AG04450 (cell line): ENCODE measurements around the gene ZC3HAV1L. TPM values are rescaled to one million over a fixed set of nuclear protein-coding genes. Genes with fewer than 3 reads are reported as not detected.

Experiments
- CTCF ChIA-PET: fragments of 300-600, 350-600 bp; formaldehyde crosslinking; extraction: SDS; loops from one replicate; lab custom pipeline; 2022; ENCODE audit warnings: antibody characterized with exemption, inconsistent platforms; lab: Charles Lee
- POLR2A ChIA-PET: fragments of 350-600 bp; formaldehyde crosslinking; extraction: SDS; loops from one replicate; lab custom pipeline; 2021; ENCODE audit warnings: antibody characterized with exemption, inconsistent platforms; lab: Yijun Ruan, JAX
- DNase-seq: peaks from one replicate; pipeline ENCODE4 v3.0.0-alpha.2; 2011; ENCODE audit warnings: low read depth, low spot score
- H3K27ac ChIP-seq: one replicate; pipeline ENCODE4 v1.5.1; 2012; ENCODE audit warnings: low read depth, low read length, control low read depth
- H3K27me3 ChIP-seq: one replicate; pipeline ENCODE4 v1.6.0; 2012; ENCODE audit warnings: low read length; ENCODE audit not compliant: control insufficient read depth, insufficient read depth
- H3K4me3 ChIP-seq: 2 replicates; pipeline ENCODE4 v1.5.1; 2011; ENCODE audit warnings: mild to moderate bottlenecking, low read depth, low read length, control low read depth
- H3K9me3 ChIP-seq: 2 replicates; pipeline ENCODE4 v1.5.1; 2012; ENCODE audit warnings: low read length; ENCODE audit not compliant: control insufficient read depth, insufficient read depth
- CTCF ChIP-seq: IDR thresholded peaks from 2 replicates; pipeline ENCODE4 v1.5.1; 2011; ENCODE audit warnings: low read depth, low read length, control low read depth, inconsistent platforms
- polyA plus RNA-seq: library from polyadenylated mRNA; depleted of rRNA; stranded (reverse); fragments of >200 nt; gene quantifications from 2 replicates; pipeline ENCODE4 v1.2.3, GENCODE V29; 2011

Gene ZC3HAV1L
- polyA plus RNA-seq, 1 experiment, result 9.9 TPM

DNA sequence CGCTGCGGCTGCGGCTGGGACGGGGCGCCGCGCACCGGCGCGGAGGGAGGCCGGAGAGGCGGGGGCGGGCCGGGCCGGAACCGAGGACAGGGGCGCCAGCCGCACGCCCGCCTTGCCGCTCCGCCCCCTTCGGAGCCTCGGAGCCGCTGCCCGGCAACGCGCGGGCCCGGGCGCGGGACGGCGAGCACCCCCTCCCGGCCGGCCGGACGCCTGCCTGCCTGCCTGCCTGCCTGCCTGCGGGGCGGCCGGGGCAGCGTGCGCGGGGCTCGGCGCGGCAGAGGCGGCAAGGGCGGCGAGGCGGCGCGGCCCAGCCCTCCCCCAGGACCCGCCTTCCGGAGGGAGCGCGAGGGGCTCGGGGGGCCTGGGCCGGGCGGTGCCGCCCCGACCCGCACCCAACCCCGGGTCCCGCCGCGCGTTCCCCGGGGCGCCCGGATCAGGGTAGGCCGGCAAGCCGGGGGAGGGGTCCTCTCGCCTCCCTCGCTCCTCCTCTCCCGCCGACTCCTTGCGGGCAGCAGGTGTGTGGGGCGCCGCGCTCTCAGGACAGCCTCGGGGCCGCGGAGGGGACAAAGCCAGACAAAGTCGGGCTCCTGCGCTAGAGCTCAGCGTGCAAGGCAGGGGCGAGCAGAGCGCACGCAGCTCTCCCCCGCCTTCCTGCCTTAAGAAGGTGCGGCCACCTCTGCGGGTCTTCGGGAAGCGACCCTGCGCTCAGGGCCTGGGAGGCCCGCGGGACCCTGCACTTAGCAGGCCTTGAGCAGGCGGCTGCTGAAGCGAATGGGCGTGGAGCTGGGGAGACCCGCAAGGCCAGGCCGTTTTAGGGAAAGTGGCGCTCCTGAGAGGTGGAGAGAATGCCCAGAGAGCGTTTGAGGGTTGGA lies 54.3 kb downstream of the ZC3HAV1L start, which contains the start of gene KIAA1549:
KIAA1549 (minus strand) TSS at position 58 of the 872 bp plus-strand sequence. CDS start 120 bp downstream, outside the sequence.
- no peak within 1 kb of the TSS for H3K27ac ChIP-seq
- ChIA-PET POLR2A (no interaction called here), CTCF (interaction anchor here (0.8 to 3.1 kb wide), 4 partner anchors 47 to 95 kb away, joined by 3 to 16 read pairs (median 6); no protein-coding TSS in a partner anchor)
- no peaks in the 10 kb centered on the region for H3K9me3 ChIP-seq
- peak within 1 kb of the TSS; percentile 74 for H3K4me3 ChIP-seq
- H3K27me3 ChIP-seq, result no peaks in the 10 kb centered on the region
- DNase-seq, result no peak
- TF ChIP-seq CTCF, result no peak

DNA sequence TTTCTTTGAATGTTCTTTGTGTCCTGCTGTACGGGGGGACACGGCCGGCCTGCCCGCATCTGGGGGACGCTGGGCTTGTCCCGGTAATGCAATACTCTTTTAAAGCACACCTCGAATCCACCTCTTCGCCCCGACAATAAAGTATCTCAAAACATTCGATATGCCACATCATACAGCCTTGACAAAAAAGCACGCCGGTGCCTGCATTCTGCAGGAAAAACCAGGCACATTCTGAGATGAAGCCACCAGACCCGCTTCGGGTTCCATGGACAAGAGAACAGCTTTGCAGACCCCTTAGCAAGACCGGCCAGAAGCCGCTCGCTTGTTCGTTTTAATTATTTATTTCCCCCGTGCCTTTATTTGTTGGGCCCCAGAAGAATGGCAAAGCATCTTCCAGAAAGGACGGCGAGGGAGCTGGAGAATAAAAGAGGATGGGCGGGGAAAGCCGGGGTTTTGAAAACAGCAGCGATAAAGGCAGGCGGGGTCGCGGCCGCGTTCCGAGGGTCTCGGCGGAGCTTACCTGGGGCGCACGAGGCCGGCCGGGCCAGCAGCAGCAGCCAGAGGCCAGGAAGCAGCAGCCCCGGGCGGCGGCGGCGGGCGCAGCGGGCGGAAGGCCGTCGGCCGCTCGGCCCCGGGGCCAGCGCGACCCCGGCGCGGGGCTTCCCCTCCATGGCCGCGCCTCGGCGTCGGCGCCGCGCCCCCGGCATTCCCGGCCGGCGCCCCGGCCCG lies 55.1 kb downstream of the ZC3HAV1L start:
- no peak for DNase-seq
- Histone ChIP-seq H3K4me3 (peak overlapping the region; percentile 74), H3K9me3 (no peaks in the 10 kb centered on the region), H3K27ac (no peak overlapping the region), H3K27me3 (no peaks in the 10 kb centered on the region)
- CTCF ChIA-PET, result interaction anchor here (0.6 to 3.1 kb wide), 3 partner anchors 8 to 242 kb away, joined by 3 to 16 read pairs (median 4); no protein-coding TSS in a partner anchor
- POLR2A ChIA-PET, result interaction anchor here (1.1 to 1.5 kb wide), 3 partner anchors 11 to 94 kb away, joined by 3 to 4 read pairs (median 4); no protein-coding TSS in a partner anchor
- no peak for TF ChIP-seq CTCF

DNA sequence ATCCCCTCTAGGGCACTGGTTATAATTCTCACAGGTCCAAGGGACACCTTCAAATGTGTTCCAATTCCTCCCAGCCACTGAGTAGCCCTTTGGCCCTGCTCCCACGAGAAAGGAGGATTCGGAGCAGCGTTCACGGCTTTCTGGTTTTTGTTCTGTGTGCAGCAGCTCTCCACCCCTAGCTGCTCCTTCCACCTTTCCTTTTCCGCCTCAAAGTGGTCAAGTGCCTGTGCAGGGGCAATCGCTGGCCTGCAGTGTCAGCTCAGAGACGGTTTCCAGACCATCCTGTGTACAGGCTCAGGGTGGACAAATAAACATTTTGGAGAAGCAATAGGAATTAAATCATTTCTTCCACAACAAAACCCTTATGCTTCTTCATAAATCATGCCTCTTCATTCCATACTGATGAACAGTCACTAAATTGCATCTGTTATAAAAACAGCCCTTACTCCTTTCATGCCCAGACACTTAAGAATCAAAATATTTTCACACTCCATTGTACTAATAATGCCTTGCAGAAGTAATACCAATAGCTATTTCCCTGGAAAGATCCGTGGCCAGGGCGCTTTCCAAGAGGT lies 55.8 kb downstream of the ZC3HAV1L start:
- no peak overlapping the region for H3K27ac ChIP-seq
- CTCF ChIA-PET, result interaction anchor here (1.4 to 3.1 kb wide), 2 partner anchors 94 to 241 kb away, joined by 3 to 16 read pairs; no protein-coding TSS in a partner anchor
- no peaks in the 10 kb centered on the region for H3K9me3 ChIP-seq
- TF ChIP-seq CTCF, result no peak
- POLR2A ChIA-PET, result interaction anchor here (1.1 to 1.5 kb wide), 3 partner anchors 12 to 94 kb away, joined by 3 to 4 read pairs (median 4); no protein-coding TSS in a partner anchor
- peak overlapping the region; percentile 74 for H3K4me3 ChIP-seq
- no peaks in the 10 kb centered on the region for H3K27me3 ChIP-seq
- no peak for DNase-seq

GRCh38 chr7:138979226-138979979 lies 56.4 kb downstream of the ZC3HAV1L start:
- no peaks in the 10 kb centered on the region for H3K27me3 ChIP-seq
- no peaks in the 10 kb centered on the region for H3K9me3 ChIP-seq
- ChIA-PET CTCF (interaction anchor here (1.4 to 3.1 kb wide), 2 partner anchors 93 to 241 kb away, joined by 3 to 16 read pairs; no protein-coding TSS in a partner anchor), POLR2A (interaction anchor here (1.1 to 1.5 kb wide), 3 partner anchors 12 to 93 kb away, joined by 3 to 4 read pairs (median 4); no protein-coding TSS in a partner anchor)
- no peak overlapping the region for H3K27ac ChIP-seq
- TF ChIP-seq CTCF, result peak; percentile 34; the same call in 1 of the 2 replicates
- DNase-seq, result no peak
- H3K4me3 ChIP-seq, result peak overlapping the region; percentile 74
